Measurements from ENCODE around the gene SMIM20. TPM values are rescaled to one million over a fixed set of nuclear protein-coding genes. Genes with fewer than 3 reads are reported as not detected.

Gene SMIM20
- total RNA-seq, 2 donors from 2014 or later = 35.9 to 40.8 TPM

DNA sequence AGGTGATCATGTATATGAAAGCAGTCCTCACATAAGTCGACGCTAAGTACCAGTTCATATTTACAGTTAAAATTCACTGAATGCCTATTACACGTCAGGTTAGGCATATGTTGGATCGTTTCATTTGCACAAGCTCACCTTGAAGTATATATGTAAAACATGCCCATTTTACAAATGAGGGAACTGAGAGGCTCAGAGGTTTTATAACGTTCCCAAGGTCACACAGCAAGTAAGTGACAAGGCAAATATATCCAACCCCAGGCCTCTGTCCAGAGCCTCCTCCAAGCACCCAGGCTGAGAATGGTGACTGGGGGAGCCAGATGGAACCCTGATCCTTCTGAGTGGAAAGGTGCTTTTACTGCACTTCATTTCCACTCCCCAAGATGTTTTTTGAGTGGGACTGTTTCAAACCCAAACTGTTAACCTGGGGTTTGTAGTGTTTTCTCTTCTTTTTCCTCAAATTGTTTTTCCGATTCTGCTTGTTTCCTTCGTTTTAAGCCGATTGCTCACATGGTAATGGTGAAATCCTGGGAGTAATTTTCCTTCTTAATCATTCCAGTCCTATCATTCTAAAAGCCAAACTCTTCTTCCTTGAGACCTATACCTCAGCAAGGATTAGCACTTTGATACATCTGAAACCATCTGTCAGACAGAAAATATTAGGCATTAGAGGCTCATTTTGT, 791 bp downstream of the SMIM20 start:
- Histone ChIP-seq H3K9me3 (ENCODE audit: control insufficient read depth, low read length) (no peaks in the 10 kb centered on the region), H3K4me3 (ENCODE audit: low read length) (peak overlapping the region; percentile 87), H3K4me1 (ENCODE audit: control insufficient read depth, insufficient read depth, low read length) (no peaks in the 10 kb centered on the region), H3K27me3 (ENCODE audit: control insufficient read depth, insufficient read depth, low read length, poor library complexity, severe bottlenecking) (no peaks in the 10 kb centered on the region), H3K27ac (ENCODE audit: low read depth, low read length) (no peak overlapping the region), H3K9ac (ENCODE audit: extremely low read depth, low read length, poor library complexity, severe bottlenecking) (peak overlapping the region; percentile 64), H3K36me3 (ENCODE audit: control insufficient read depth, insufficient read depth, low read length) (no peaks in the 10 kb centered on the region)
- TF ChIP-seq, protein P1, sequence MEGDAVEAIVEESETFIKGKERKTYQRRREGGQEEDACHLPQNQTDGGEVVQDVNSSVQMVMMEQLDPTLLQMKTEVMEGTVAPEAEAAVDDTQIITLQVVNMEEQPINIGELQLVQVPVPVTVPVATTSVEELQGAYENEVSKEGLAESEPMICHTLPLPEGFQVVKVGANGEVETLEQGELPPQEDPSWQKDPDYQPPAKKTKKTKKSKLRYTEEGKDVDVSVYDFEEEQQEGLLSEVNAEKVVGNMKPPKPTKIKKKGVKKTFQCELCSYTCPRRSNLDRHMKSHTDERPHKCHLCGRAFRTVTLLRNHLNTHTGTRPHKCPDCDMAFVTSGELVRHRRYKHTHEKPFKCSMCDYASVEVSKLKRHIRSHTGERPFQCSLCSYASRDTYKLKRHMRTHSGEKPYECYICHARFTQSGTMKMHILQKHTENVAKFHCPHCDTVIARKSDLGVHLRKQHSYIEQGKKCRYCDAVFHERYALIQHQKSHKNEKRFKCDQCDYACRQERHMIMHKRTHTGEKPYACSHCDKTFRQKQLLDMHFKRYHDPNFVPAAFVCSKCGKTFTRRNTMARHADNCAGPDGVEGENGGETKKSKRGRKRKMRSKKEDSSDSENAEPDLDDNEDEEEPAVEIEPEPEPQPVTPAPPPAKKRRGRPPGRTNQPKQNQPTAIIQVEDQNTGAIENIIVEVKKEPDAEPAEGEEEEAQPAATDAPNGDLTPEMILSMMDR (conservative IDR thresholded peaks at IDR 0.05) = no peak
- Mint-ChIP-seq H3K27me3 (ENCODE audit: insufficient read depth) (peaks cover 22% of the 10 kb centered on the region), H3K27ac (peak overlapping the region; percentile 98), H3K9me3 (peaks cover 3% of the 10 kb centered on the region), H3K4me1 (peaks cover 14% of the 10 kb centered on the region), H3K36me3 (ENCODE audit: low read depth) (peaks cover 10% of the 10 kb centered on the region), H3K4me3 (peak overlapping the region; percentile 95)
- DNase-seq = no peak
- 37 to 59% methylated on average over 3 to 8 of the region's 8 CpGs for WGBS, 2 experiments (ENCODE audit: insufficient coverage in 1 of 2, insufficient read length in 1 of 2)

DNA sequence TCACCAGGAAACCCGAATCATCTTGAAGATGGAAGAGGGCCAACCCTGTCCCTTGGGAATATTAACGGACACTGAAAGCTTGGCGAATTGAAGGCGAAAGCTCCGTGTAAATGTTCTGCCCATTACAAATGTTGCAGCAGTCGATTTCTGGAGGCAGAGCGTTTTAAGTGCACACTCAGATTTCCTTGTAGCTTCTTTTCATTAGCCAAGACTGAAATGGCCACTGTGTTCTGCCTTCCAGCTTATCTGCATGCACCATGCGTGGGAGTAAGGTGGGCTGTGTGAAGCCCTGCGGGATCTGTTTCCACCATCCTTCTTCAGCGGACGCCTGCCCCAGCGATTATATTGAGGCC, 1.3 kb downstream of the SMIM20 start:
- no peak overlapping the region for H3K9ac ChIP-seq (ENCODE audit: extremely low read depth, low read length, poor library complexity, severe bottlenecking)

DNA sequence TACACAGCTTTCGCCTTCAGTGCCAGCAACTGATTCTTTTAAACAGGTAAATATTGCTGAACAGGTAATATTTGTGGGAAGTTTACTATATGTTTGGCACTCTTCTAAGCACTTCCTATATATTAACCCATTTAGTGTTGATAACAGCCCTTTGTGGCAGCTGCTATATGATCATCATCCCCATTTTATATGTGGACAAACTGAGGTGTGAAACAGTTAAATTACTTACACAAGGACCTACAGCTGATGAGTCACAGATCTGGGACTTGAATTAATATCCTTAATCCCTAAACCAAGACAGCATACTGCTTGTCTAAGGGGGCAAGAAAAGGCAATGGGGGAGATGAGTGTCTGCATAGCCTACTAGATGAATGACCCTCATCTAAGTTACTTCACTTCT, 2.9 kb downstream of the SMIM20 start:
- H3K9me3 Mint-ChIP-seq = peaks cover 3% of the 10 kb centered on the region
- H3K27ac Mint-ChIP-seq = no peak overlapping the region
- no peaks in the 10 kb centered on the region for H3K4me1 ChIP-seq (ENCODE audit: control insufficient read depth, insufficient read depth, low read length)
- H3K9ac ChIP-seq (ENCODE audit: extremely low read depth, low read length, poor library complexity, severe bottlenecking) = no peak overlapping the region
- DNase-seq = no peak
- WGBS, 2 experiments (ENCODE audit: insufficient coverage in 1 of 2, insufficient read length in 1 of 2) = 95% methylated on average over 1 of the region's 1 CpG; no CpG with 5 or more reads in 1 of the 2 experiments
- peaks cover 10% of the 10 kb centered on the region for H3K36me3 Mint-ChIP-seq (ENCODE audit: low read depth)
- H3K36me3 ChIP-seq (ENCODE audit: control insufficient read depth, insufficient read depth, low read length) = no peaks in the 10 kb centered on the region
- TF ChIP-seq, protein P1 (conservative IDR thresholded peaks at IDR 0.05) = no peak
- H3K9me3 ChIP-seq (ENCODE audit: control insufficient read depth, low read length) = no peaks in the 10 kb centered on the region
- no peaks in the 10 kb centered on the region for H3K27me3 ChIP-seq (ENCODE audit: control insufficient read depth, insufficient read depth, low read length, poor library complexity, severe bottlenecking)
- peaks cover 13% of the 10 kb centered on the region for H3K27me3 Mint-ChIP-seq (ENCODE audit: insufficient read depth)
- no peak overlapping the region for H3K27ac ChIP-seq (ENCODE audit: low read depth, low read length)
- H3K4me3 Mint-ChIP-seq = no peak overlapping the region
- no peak overlapping the region for H3K4me3 ChIP-seq (ENCODE audit: low read length)
- peaks cover 15% of the 10 kb centered on the region for H3K4me1 Mint-ChIP-seq

More for the DNA sequence above, 1.3 kb downstream of the SMIM20 start:
- 92 to 93% methylated on average over 12 of the region's 12 CpGs for WGBS, 2 experiments (ENCODE audit: insufficient coverage in 1 of 2, insufficient read length in 1 of 2)
- TF ChIP-seq, protein P1 (conservative IDR thresholded peaks at IDR 0.05) = no peak
- Mint-ChIP-seq H3K36me3 (ENCODE audit: low read depth) (peaks cover 10% of the 10 kb centered on the region), H3K27me3 (ENCODE audit: insufficient read depth) (peaks cover 22% of the 10 kb centered on the region), H3K4me3 (peak overlapping the region; percentile 95), H3K4me1 (peaks cover 16% of the 10 kb centered on the region), H3K9me3 (peaks cover 3% of the 10 kb centered on the region), H3K27ac (no peak overlapping the region)
- Histone ChIP-seq H3K36me3 (ENCODE audit: control insufficient read depth, insufficient read depth, low read length) (no peaks in the 10 kb centered on the region), H3K4me1 (ENCODE audit: control insufficient read depth, insufficient read depth, low read length) (no peaks in the 10 kb centered on the region), H3K4me3 (ENCODE audit: low read length) (peak overlapping the region; percentile 87), H3K9me3 (ENCODE audit: control insufficient read depth, low read length) (no peaks in the 10 kb centered on the region), H3K27me3 (ENCODE audit: control insufficient read depth, insufficient read depth, low read length, poor library complexity, severe bottlenecking) (no peaks in the 10 kb centered on the region), H3K27ac (ENCODE audit: low read depth, low read length) (no peak overlapping the region)
- DNase-seq = no peak
